HG02870 (cell line): ENCODE data around the gene IL20RA.
"Not testable (repeated sequence)": the region's sequence is repeated elsewhere in the genome, so short reads cannot be mapped to it uniquely, and the experiment has no call there.

ENCODE experiments used
- ATAC-seq: cut with Tn5 transposase; IDR thresholded peaks from one replicate; pipeline ENCODE4 v1.9.1; 2021; ENCODE audit warnings: mild to moderate bottlenecking, moderate library complexity; ENCODE audit not compliant: unreplicated experiment

IL20RA gene

DNA sequence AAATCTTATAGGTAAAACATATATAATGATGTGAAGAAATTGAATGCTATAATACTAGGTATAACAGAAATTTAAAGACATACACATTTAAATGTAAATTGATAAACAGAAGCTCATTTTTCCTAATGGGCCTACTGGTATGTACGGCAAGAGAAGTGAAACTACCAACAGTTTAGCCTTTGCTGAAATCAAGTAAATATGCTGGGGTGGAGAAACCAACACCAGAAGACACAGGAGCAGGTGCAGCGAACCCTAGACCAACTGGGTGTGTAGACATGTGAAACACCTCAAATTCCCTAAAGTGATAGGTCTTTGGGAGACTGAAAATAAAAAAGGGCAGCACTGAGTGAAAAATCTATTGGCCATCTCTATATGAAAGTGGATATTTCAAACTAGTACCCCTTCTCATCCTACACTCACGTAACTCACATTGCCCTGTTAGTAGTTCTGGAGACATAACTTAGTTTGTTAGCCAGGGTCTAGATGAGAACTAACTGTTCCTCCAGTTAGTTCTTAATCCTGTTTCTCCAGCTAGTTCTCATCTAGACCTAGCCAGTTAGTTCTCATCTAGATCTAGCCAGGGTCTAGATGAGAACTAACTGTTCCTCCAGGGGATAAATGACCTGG lies 69.6 kb downstream of the IL20RA start:
- ATAC-seq: no peak

DNA sequence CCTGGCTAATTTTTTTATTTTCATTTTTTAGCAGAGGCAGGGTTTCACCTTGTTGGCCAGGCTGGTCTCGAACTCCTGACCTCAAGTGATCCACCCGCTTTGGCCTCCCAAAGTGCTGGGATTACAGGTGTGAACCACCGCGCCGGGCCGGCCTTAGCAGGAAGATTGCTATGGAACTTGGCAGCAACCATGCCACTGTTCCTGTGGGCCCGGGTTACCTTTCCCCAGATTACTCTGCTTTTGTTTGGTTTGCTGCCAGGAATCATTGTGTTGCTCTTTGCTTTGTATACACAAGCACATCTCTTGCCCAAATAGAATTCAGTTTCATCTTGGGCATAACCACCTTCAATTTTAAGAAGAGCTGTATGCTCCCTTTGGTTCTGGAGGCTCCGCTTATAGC lies 71.0 kb downstream of the IL20RA start:
- ATAC-seq: not testable (repeated sequence)

DNA sequence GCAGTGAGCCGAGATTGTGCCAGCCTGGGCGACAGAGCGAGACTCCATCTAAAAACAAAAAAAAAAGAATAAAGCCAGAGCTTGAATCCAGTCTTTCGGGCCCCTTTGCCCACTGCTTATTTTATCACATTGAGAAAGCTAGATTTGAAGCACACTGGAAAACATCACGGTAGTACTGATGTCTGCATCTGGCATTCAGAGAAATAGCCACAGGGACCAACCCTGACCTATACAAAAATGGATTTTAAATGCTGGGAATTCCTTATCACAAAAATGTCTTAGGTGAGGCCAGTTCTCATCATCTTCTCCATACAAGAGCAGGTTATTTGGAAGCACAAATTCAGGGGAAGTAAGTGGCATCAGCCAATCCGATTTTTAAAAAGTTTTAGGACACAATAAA lies 73.2 kb downstream of the IL20RA start:
- ATAC-seq: no peak

DNA sequence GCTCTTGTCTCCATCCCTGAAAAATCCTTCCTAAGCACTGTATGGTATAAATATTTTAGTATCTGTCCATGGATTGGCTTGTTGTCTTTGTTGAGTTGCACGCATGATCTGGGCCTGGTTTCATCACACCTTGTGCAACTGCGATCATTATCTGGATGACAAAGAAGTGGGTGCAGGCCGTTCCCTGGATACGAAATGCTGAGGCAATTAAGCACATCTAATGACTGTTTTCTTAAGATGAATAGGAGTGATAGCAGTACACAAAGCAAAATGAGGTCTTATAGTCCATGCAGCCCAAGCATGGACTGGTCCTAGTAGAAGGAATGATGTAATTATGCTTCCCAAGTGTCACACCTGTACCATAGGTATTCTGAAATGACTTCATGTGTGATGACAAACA lies 74.8 kb downstream of the IL20RA start:
- no peak for ATAC-seq

DNA sequence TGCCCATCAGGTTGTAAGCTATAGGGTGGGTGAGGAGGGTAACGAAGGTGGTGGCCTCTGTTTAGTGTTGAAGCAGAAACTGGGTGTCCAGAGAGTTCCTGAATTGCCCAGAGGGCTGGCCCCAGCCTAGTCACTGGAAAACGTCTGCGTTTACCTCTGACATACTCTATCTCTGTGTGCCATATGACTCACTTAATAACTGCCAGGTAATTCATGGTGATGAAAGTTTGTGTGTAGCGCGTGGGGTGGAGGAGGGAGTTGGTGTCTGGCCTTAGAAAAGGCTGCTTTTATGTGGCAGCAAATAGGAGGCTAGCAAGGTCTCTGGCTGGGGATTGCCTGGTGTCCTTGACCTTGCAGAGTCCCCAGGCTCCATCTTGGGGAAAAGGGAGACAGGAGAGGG lies 75.3 kb downstream of the IL20RA start:
- ATAC-seq: no peak

DNA sequence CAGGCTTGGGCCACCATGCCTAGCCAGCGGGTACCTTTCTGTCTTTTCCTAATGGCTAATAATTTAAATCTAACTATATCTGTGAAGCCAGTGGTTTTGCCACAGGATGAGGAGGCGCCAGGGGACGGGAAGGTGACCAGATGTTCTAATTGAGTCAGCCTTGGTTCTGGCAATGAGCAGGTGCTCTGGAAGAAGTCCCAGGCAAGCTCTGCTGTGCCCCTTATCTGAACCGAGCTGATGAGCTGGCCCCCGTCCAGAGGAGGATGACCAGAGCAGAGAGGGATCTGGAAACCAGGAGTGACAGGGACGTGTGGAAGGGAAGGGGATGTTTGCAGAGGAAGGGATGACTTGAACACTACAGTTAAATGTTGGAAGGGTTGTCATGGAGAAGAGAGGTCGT lies 75.9 kb downstream of the IL20RA start:
- no peak for ATAC-seq

DNA sequence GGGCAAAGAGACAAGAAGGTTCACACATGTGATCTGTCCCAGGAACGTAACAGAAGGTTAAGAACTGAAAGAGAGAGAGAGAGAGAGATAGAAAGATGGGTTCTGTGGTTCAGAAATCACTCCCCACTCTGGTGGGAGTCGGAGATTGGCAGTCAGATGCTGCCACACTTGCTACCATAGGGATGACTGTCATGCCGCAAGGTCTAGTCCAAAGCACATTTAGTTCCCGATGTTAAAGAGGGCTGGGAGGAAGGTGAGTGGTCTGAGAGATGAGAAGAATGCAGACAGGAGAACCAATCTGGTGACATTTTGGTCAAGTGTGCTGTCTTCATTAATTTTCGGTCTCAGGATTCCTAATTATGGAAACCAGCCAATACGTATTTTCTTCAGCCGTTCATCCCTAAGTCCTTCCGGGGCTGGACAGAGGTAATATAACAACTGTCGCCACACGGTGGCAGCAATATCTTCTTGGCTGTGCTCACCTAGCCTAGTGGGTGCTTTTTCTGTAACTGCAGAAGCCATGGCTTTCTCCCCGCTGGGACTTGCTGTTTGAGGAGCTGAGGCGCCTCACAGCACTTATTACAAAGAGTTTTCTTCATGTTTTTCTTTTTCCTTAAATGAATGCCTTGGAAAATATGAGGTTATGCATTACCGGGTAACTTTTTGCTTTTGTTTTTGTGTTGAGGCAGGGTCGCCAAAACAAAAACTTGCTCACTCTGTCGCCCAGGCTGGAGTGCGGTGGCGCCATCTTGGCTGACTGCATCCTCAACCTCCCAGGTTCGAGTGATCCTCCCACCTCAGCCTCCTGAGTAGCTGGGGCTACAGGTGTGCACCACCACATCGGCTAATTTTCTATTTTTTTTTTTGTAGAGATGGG lies 76.7 kb downstream of the IL20RA start:
- ATAC-seq: peak; percentile 88

DNA sequence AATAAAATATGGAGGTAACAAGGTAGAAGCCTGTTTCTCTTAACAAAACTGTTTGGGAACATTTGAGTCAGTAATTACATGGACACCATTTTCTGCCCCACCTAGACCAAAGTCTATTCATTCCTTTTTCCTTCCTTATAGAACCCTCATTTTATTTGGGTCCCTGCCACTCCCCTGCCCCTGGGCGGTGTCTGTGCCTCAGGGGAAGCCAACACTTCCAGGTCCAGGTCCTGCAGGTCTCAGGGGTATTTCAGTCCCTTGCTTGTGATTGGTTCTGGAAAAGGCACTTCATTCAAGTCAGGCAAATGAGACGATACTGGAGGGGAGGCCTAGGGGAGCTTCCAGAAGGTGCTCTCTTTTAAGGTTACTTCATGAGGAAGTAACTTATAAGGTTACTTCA lies 80.4 kb downstream of the IL20RA start:
- no peak for ATAC-seq

DNA sequence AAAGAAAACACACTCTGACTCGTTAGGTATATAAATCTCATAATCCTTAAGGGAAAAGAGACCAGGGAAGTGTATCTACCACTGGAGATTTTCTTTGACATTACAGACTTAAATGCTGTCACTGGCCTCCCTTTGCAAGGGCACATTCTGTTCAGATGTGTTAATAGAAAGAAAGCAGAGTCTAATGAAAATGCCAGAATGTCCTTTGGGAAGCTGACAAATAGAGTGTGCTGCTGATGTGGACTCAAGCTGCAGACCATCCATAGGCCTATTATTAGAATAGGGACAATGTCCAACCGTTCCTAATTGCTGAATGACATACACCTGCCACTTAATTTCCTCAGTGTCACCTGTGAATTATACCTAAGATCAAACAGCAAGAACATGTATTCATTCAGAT lies 81.5 kb downstream of the IL20RA start:
- no peak for ATAC-seq

DNA sequence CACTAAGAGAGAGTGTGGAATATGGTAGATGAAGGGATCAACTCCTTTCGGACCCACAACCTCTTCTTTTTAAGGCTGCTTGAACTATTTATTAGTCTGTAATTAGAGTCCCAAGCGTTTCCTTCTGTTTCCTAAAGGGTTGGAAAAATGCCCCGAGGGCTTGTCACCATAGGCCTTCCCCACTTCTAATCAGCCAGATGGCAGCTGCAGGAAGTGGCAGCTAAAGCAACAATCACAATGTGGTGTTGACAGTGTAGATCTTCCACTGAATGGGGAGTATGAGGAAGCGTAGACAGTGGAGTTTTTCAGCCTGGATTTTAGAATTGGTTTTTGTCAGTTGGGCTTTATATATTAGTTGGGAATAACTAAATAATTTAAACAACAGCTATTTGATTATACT lies 82.1 kb downstream of the IL20RA start:
- ATAC-seq: no peak

DNA sequence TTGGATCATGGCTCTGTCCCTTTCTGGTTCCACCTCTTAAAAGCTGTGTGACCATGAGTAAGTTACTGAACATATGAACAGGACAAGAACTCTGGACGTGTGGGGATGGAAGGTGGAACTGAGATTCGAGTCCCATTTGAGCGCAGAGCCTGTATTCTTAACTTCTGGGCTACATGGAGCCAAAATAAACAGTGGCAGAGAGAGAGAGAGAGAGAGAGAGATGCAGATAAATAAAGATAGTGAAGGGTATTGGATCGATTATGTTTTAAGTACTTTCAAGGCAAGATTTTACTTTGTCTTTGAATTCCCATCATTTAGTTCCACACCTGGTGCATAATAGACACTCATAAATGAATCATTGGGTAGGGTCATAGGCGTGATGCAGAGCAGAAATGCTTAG lies 82.9 kb downstream of the IL20RA start:
- no peak for ATAC-seq

DNA sequence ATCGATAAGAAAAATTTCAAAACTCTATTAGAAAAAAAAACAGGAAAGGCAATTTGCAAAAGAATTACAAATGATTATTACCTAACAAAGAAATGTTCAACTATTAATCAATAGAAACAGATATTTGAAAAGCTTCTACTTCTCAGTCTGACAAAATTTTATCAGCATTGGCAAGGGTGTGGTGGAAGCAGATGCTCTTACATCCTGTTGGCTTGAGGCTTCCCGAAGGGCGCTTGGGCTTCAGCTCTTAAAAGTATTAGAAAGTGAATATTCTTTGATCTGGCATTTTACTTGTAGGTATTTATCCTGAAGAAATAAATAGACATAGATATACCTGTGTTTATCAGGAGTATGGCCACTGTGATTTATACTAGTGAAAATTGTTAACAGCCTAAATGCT lies 84.0 kb downstream of the IL20RA start:
- ATAC-seq: no peak

DNA sequence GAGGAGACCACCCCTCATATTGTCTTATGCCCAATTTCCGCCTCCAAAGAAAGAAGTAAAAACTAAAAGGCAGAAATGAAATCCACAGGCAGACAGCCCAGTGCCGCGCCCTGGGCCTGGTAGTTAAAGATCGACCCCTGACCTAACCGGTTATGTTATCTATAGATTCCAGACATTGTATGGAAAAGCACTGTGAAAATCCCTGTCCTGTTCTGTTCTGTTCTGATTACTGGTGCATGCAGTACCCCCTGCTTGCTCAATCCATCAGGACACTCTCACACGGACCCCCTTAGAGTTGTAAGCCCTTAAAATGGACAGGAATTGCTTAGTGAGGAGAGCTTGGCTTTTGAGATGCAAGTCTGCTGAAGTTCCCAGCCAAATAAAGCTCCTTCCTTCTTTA lies 84.8 kb downstream of the IL20RA start:
- not testable (repeated sequence) for ATAC-seq

DNA sequence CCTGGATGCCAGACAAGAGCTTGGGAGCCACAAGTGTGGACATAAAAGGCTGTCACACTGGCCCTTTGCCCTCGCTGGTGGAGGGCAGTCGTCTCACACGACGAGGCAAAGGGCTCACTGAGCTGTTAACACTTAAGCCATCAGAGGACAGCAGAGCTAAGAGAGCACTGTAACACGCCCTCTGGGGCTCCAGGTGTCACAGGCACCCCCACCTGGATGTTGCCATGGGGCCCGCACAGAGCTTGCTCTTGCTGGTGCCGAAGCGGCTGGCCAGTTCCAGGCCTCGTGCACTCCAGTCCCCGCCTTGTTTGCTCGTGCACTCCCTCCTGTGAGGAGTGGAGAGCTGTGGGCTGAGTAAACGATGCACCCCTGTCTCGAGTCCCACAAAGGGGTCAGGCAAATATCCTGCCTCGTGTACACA lies 85.3 kb downstream of the IL20RA start:
- no peak for ATAC-seq

DNA sequence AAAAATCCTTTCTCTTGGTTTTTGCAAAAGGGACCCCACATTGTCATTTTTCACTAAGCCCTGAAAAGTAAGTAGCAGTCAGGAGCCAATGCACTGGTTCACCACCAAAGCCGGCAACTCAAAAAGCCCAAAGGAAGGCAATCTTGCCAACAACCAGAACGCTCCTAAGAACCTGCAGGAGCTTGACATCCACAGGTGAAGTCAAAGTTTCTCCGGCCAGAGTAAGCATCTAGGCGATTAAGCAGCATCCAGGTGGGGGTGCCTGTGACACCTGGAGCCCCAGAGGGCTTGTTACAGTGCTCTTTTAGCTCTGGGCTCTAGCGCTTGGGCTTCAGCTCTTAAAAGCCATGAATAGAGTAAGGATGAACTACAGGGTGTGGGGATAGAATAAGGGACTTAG lies 86.6 kb downstream of the IL20RA start:
- no peak for ATAC-seq

DNA sequence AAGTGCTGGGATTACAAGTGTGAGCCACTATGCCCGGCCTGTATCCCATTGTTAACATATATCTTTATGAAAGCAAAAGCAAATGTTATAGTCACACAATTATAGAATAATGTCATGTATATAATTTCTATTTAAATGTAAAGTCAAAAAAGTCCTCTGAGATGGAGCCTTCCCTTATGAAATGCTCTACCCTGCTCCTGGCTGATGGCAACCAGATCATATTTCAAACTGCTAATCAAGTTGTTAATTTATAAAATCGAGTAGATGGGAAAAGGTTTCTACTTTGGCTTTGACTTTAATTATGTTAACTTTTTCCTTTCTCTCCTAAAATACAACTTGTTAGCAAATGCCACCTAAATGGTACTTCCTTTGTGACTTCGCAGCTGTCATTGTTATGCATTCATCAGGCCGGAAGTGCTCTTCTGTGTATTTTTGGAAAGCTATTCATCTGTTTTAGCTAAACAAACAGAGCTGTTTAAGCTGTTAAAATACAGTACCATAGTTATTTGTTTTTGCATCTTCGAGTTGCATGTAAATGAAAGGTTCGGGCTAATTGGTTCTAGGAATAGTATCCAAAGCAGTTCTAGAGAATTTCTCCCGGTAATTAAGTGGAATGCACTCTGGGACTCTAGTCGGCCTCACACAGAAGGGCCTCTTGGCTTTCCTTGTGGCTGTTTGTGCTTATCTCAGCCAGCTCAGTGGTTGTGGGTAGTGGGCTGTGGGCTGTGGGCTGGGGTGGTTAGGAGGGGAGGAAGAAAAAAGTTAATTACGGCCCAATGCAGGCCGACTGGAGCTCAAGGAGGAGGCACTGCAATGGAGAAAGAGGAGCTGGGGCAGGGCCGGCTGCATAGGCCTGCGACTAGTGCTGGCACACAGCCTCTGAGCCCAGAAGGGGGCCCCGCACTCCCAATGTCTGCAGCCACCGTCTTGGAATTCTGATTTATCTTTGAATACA lies 87.9 kb downstream of the IL20RA start:
- no peak for ATAC-seq

DNA sequence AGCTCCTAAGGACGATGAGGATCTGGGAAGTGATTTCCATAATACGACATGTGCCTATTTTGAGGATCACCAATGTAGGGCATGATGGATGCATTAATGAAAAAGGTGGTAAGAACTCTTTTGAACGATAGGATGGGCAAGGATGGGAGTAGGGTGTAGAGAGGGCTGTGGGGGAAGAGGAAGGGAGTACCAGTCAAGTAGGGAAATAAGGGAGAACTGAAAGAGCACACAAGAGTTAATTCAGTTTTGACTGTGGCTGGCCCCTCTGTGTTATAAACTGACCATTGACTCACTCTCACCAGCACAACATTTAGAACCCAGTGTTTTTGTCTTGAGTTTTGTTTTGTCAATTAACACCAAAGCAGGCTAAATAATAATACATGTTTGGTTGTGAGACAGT lies 89.6 kb downstream of the IL20RA start:
- no peak for ATAC-seq

DNA sequence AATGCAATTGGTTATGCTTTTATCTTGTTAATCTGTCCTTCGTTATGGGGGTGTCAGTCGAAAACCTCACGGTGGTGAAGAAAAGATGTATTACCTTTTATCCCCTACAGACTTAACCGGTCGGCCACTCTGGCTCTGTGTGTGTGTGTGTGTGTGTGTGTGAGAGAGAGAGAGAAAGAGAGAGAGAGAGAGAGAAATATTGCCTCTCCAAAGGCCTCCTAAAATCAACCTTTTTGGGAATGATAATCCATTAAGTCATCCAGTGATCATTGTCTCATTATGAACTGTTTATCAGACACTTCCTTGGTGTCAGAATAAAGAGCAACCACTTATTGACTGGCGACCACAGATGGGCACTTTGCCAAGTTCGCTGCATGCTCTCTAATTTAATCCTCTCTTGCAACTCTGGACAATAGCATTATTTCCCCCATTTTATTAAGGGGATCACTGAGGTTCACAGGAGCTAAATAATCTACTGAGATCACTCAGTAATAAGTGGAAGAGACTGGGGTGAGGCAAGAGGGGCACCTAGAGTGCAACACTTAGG lies 92.0 kb downstream of the IL20RA start:
- no peak for ATAC-seq

DNA sequence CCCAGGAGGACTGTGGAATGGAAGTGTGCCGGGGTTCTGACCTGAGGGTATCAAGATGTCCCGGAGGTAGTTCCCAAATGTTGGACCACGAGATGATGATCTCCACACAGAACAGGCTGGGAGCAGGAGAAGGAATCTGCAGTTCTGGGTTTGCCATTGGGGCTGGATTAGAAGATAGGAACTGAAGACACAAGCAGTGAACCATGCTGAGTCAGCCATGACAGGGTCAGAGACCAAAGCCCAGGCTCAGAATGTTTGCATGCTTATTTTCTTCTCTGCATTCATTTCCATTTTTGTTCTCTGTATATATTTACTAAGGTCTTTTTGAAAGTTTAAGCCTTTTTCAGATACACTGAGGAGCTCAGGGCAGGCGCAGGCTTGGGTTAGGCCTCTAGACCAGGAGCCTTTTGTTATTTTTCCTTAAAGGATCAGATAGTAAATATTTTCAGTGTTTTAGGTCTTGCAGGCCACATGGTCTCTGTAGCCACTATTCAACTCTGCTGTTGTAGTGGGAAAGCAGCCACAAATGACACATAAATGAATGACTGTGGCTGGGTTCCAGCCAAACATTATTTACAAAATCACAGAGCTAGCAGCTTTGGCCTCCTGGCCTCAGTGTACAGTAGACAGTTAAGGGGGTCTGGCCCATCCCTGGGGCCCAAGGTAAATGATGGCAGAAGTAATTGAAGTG lies 94.2 kb downstream of the IL20RA start:
- ATAC-seq: no peak
